ENCODE data around the gene CCNY. TPM values are rescaled to one million over a fixed set of nuclear protein-coding genes. Genes with fewer than 3 reads are reported as not detected.

Gene CCNY
- total RNA-seq, 2 experiments from 2014 or later = 37.0 to 55.8 TPM

- CTCF ChIA-PET (ENCODE audit: unreplicated experiment) = no interaction called here
- intact Hi-C loops (cut with micrococcal nuclease; ENCODE audit: unreplicated experiment) = no loop called here
- Histone ChIP-seq H2AFZ (ENCODE audit: low read length) (no peak overlapping the region), H3K79me2 (ENCODE audit: insufficient read depth, low read depth, low read length) (no peaks in the 10 kb centered on the region), H3K4me3 (ENCODE audit: low read depth, low read length, poor library complexity, severe bottlenecking) (no peak overlapping the region), H3K36me3 (ENCODE audit: insufficient read depth, low read length) (no peaks in the 10 kb centered on the region), H3K4me2 (ENCODE audit: low read length) (no peak overlapping the region), H3K27ac (ENCODE audit: low read depth, low read length, poor library complexity, severe bottlenecking) (no peak overlapping the region), H3K4me1 (ENCODE audit: insufficient read depth, low read length, poor library complexity, severe bottlenecking) (no peaks in the 10 kb centered on the region), H4K20me1 (ENCODE audit: insufficient read depth, low read length) (no peaks in the 10 kb centered on the region), H3K9me2 (ENCODE audit: insufficient read depth, low read length) (no peaks in the 10 kb centered on the region), H3K9me3 (ENCODE audit: low read length) (no peaks in the 10 kb centered on the region)
- DNase-seq (ENCODE audit: low spot score) = no peak
- TF ChIP-seq CTCF (conservative IDR thresholded peaks at IDR 0.05; ENCODE audit: low read length) (no peak), EZH2phosphoT487 (IDR thresholded peaks at IDR 0.05; ENCODE audit: borderline replicate concordance, low read depth, low read length) (no peak)
- POLR2A ChIA-PET = interaction anchor here (0.6 to 1.7 kb wide), 3 partner anchors 9 to 131 kb away, joined by 3 to 5 read pairs (median 3); no protein-coding TSS in a partner anchor
- no TSS peak for BruUV-seq (replicated peaks)
Observed at GRCh38 chr10:35426657-35427056, 90.3 kb downstream of the CCNY start.

GRCh38 chr10:35427543-35427942, 91.2 kb downstream of the CCNY start:
- no peak for DNase-seq (ENCODE audit: low spot score)
- TF ChIP-seq CTCF (conservative IDR thresholded peaks at IDR 0.05; ENCODE audit: low read length) (no peak), EZH2phosphoT487 (IDR thresholded peaks at IDR 0.05; ENCODE audit: borderline replicate concordance, low read depth, low read length) (no peak)
- Histone ChIP-seq H3K4me2 (ENCODE audit: low read length) (no peak overlapping the region), H2AFZ (ENCODE audit: low read length) (no peak overlapping the region), H3K4me3 (ENCODE audit: low read depth, low read length, poor library complexity, severe bottlenecking) (no peak overlapping the region), H3K79me2 (ENCODE audit: insufficient read depth, low read depth, low read length) (no peaks in the 10 kb centered on the region), H3K36me3 (ENCODE audit: insufficient read depth, low read length) (no peaks in the 10 kb centered on the region), H4K20me1 (ENCODE audit: insufficient read depth, low read length) (no peaks in the 10 kb centered on the region), H3K9me2 (ENCODE audit: insufficient read depth, low read length) (no peaks in the 10 kb centered on the region), H3K9me3 (ENCODE audit: low read length) (no peaks in the 10 kb centered on the region), H3K4me1 (ENCODE audit: insufficient read depth, low read length, poor library complexity, severe bottlenecking) (no peaks in the 10 kb centered on the region), H3K27ac (ENCODE audit: low read depth, low read length, poor library complexity, severe bottlenecking) (no peak overlapping the region)
- intact Hi-C loops (cut with micrococcal nuclease; ENCODE audit: unreplicated experiment) = no loop called here
- BruUV-seq (replicated peaks) = no TSS peak
- POLR2A ChIA-PET = interaction anchor here (1.2 to 1.7 kb wide), 2 partner anchors 10 to 11 kb away, joined by 3 to 5 read pairs; no protein-coding TSS in a partner anchor
- CTCF ChIA-PET (ENCODE audit: unreplicated experiment) = no interaction called here

GRCh38 chr10:35428521-35428920, 92.2 kb downstream of the CCNY start:
- Histone ChIP-seq H2AFZ (ENCODE audit: low read length) (no peak overlapping the region), H3K4me1 (ENCODE audit: insufficient read depth, low read length, poor library complexity, severe bottlenecking) (no peaks in the 10 kb centered on the region), H3K36me3 (ENCODE audit: insufficient read depth, low read length) (no peaks in the 10 kb centered on the region), H3K9me3 (ENCODE audit: low read length) (no peaks in the 10 kb centered on the region), H3K4me2 (ENCODE audit: low read length) (no peak overlapping the region), H3K79me2 (ENCODE audit: insufficient read depth, low read depth, low read length) (no peaks in the 10 kb centered on the region), H4K20me1 (ENCODE audit: insufficient read depth, low read length) (no peaks in the 10 kb centered on the region), H3K9me2 (ENCODE audit: insufficient read depth, low read length) (no peaks in the 10 kb centered on the region), H3K27ac (ENCODE audit: low read depth, low read length, poor library complexity, severe bottlenecking) (no peak overlapping the region), H3K4me3 (ENCODE audit: low read depth, low read length, poor library complexity, severe bottlenecking) (no peak overlapping the region)
- ChIA-PET POLR2A (no interaction called here), CTCF (ENCODE audit: unreplicated experiment) (no interaction called here)
- no peak for TF ChIP-seq CTCF (conservative IDR thresholded peaks at IDR 0.05; ENCODE audit: low read length)
- no peak for TF ChIP-seq EZH2phosphoT487 (IDR thresholded peaks at IDR 0.05; ENCODE audit: borderline replicate concordance, low read depth, low read length)
- intact Hi-C loops (cut with micrococcal nuclease; ENCODE audit: unreplicated experiment) = no loop called here
- DNase-seq (ENCODE audit: low spot score) = no peak
- BruUV-seq (replicated peaks) = no TSS peak

All from OCI-LY7 (cell line).